Ureter (tissue), 1 donor: ENCODE data around the gene OSBPL10. TPM values are rescaled to one million over a fixed set of nuclear protein-coding genes. Genes with fewer than 3 reads are reported as not detected.

Experiments
- DNase-seq: peaks from one replicate; pipeline ENCODE4 v3.0.0-alpha.2; 2020; ENCODE audit warnings: low spot score
- total RNA-seq: library from RNA; stranded (reverse); gene quantifications from one replicate; pipeline ENCODE4 v1.2.4, GENCODE V29; 2023
- donor health status: DM: yes; HTN: yes; CAD: no.

The OSBPL10 gene
- total RNA-seq, 1 donor from 2014 or later: 36.3 TPM

- DNase-seq: no peak
Measured at GRCh38 chr3:31615071-31615875, 365.8 kb downstream of the OSBPL10 start.

GRCh38 chr3:31614162-31614921 lies 366.7 kb downstream of the OSBPL10 start:
- no peak for DNase-seq

GRCh38 chr3:31613654-31614053 lies 367.4 kb downstream of the OSBPL10 start:
- DNase-seq: no peak

GRCh38 chr3:31613177-31613576 lies 367.9 kb downstream of the OSBPL10 start:
- DNase-seq: no peak

Other genes starting within 250 kb of the OSBPL10 start
- gene ZNF860, start 488 bp upstream of the OSBPL10 start, total RNA-seq: 4.4 TPM
- gene GPD1L, start 125.4 kb upstream of the OSBPL10 start, total RNA-seq: 60.8 TPM